BLaER1 treated with 17β-estradiol and CSF1 and Interleukin-3, amounts not matched to agents 10 nM and 100 nM (cell line): ENCODE results near the gene NAV2.

Experiments used
- H3K27ac ChIP-seq, 11 experiments: shearing (Covaris generic); formaldehyde crosslinking; 2 replicates each; pipeline ENCODE4 v1.8.1; 2022
- H3K27me3 ChIP-seq, 11 experiments: shearing (Covaris generic); formaldehyde crosslinking; 2 replicates each; pipeline ENCODE4 v1.8.1; 2022
- H3K36me3 ChIP-seq, 11 experiments: shearing (Covaris generic); formaldehyde crosslinking; 2 replicates each; pipeline ENCODE4 v1.8.1; 2022
- H3K4me1 ChIP-seq, 10 experiments: shearing (Covaris generic); formaldehyde crosslinking; 2 replicates each; pipeline ENCODE4 v1.8.1; 2022
- H3K4me2 ChIP-seq, 11 experiments: shearing (Covaris generic); formaldehyde crosslinking; 2 replicates each; pipeline ENCODE4 v1.8.1; 2022
- H3K4me3 ChIP-seq, 10 experiments: shearing (Covaris generic); formaldehyde crosslinking; 2 replicates each; pipeline ENCODE4 v1.8.1; 2022
- H3K9ac ChIP-seq, 11 experiments: shearing (Covaris generic); formaldehyde crosslinking; 2 replicates each; pipeline ENCODE4 v1.8.1; 2022
- H3K9me3 ChIP-seq, 11 experiments: shearing (Covaris generic); formaldehyde crosslinking; replicated peaks in 1 of 11; 2 replicates each; pipeline ENCODE4 v1.8.1; 2022
- H4K20me1 ChIP-seq, 11 experiments: shearing (Covaris generic); formaldehyde crosslinking; 2 replicates each; pipeline ENCODE4 v1.8.1; 2022
- Cebpa-rat ChIP-seq, 11 experiments: shearing (Covaris generic); IDR thresholded peaks; 2 replicates each; pipeline ENCODE4 v1.8.1; 2022

The NAV2 gene

DNA sequence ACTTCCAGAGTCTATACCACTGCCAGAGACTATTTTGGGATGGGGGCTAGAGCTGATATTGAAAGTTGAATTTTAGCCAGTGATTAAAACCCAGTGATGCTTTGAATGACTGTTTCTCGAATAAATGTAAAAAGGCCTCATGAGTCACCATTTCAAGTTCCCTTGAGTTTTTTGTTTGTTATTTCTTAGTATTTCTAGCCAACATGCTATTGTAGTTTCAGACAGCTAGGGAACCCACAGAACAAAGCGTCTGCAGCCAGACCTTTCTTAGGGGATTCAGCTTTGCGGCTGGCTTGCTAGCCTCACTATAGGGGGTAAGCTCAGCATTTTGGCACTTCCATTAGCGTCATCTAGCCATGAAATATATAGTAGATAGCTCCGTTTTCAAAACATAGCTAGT is 381.1 kb downstream of the NAV2 start:
- H3K27ac ChIP-seq, result no peak overlapping the region
- no peak for TF ChIP-seq Cebpa-rat (IDR thresholded peaks at IDR 0.05)
- peaks cover 35 to 55% (median 52%) of the 10 kb centered on the region in 10 experiments for H3K4me1 ChIP-seq

DNA sequence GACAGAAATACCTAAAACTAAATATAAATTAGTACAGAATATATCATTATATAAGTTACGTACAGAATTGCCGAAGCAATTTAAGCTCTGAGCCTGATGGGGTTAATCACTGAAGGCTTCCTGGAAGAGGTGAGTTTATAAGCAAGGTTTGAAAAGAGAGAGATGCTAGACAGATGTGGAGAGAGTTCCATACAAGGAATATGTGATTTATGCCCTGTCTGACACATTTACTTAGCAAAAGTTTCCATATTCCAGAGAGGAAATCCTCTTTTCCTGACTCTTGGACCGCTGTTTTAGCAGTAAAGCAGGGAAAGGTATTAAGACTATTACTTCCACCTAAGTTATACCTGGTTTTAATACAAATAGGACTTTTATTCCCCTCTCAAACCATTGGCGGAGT is 382.6 kb downstream of the NAV2 start:
- Histone ChIP-seq H3K9me3 (peaks cover 0 to 13% (median 0%) of the 10 kb centered on the region in 11 experiments; a peak in 3 of 22 replicates), H3K36me3 (no peaks in the 10 kb centered on the region), H3K4me1 (peaks cover 35 to 55% (median 52%) of the 10 kb centered on the region in 10 experiments), H3K4me3 (no peak overlapping the region), H3K4me2 (no peak overlapping the region), H3K27ac (no peak overlapping the region), H3K9ac (no peak overlapping the region), H4K20me1 (no peaks in the 10 kb centered on the region), H3K27me3 (no peaks in the 10 kb centered on the region)
- TF ChIP-seq Cebpa-rat (IDR thresholded peaks at IDR 0.05), result no peak

More for the DNA sequence above, 381.1 kb downstream of the NAV2 start:
- Histone ChIP-seq H3K9me3 (peaks cover 0 to 13% (median 0%) of the 10 kb centered on the region in 11 experiments; a peak in 3 of 22 replicates), H3K36me3 (no peaks in the 10 kb centered on the region), H4K20me1 (no peaks in the 10 kb centered on the region), H3K4me2 (no peak overlapping the region), H3K27me3 (no peaks in the 10 kb centered on the region), H3K4me3 (no peak overlapping the region), H3K9ac (no peak overlapping the region)

DNA sequence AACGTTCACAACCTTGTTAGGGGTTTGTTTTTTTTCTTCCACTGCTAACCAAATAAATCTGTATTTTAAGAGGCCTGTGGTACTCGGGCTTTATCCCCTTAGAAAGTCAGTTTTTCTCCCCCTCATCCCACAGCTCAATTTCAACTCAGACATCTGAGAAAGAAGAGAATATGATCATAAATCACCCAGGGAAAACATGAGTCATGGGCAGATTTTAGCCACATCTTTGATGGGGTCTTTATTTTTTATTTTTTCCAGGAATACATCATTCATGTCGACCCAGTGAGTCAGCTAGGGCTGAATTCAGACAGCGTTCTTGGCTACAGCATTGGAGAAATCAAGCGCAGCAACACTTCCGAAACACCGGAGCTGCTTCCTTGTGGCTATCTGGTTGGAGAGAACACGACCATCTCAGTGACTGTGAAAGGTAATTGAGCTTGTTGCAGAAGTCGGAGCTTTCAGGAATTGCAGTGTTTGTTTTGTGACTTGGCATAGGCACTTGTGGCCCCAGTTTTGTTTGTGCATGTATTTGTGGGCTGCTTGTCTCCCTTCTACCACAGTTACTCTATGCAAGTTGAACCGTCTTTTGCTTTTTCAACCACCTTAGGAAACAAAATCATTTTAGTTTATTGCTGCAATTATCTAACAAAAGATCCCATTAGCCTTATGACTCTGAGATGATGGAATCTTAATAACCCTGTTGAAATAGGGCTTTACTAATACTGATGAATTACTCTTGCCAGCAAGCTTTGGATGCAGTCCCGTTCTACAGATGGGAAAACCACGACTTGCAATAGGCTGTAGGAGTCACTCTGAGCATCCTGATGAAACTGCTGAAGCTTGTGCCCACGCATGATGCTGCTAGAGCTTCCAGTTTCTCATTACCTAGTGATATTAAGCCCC is 384.9 kb downstream of the NAV2 start:
- no peak overlapping the region for H3K27ac ChIP-seq
- H4K20me1 ChIP-seq, result no peaks in the 10 kb centered on the region
- H3K27me3 ChIP-seq, result no peaks in the 10 kb centered on the region
- peaks cover 19 to 46% (median 40%) of the 10 kb centered on the region in 10 experiments for H3K4me1 ChIP-seq
- peak overlapping the region in 8 of 11 experiments; percentile 3 to 89 (median 82); a peak in 9 of 22 replicates for H3K4me2 ChIP-seq
- no peak overlapping the region for H3K4me3 ChIP-seq
- no peaks in the 10 kb centered on the region for H3K36me3 ChIP-seq
- peaks cover 0 to under 1% (median 0%) of the 10 kb centered on the region in 11 experiments; a peak in 1 of 22 replicates for H3K9me3 ChIP-seq
- no peak overlapping the region for H3K9ac ChIP-seq
- no peak for TF ChIP-seq Cebpa-rat (IDR thresholded peaks at IDR 0.05)

DNA sequence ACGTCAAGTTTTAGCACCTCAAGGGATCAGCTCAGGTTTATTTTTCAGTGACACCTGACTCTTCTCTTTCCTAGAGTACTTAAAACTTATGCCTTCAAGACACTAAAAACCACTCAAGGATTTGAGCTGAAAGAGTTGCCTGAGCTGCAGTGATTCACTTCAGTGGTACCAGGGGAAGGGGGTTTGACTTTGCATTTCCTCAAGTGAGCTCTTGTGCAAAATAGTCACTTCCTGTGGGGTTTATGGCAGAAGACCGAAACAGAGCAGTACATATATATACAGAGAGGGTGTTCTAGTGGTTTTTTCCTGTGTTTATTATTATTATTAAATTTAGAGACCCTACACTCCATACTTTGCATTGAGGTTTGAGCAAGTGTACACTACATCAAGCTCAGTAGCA is 386.9 kb downstream of the NAV2 start:
- H3K36me3 ChIP-seq, result no peaks in the 10 kb centered on the region
- peak in 2 of 11 experiments; percentile 51 to 67; a peak in 3 of 22 replicates for TF ChIP-seq Cebpa-rat (IDR thresholded peaks at IDR 0.05)
- no peaks in the 10 kb centered on the region for H3K27me3 ChIP-seq
- H3K4me1 ChIP-seq, result peaks cover 19 to 51% (median 40%) of the 10 kb centered on the region in 10 experiments
- H4K20me1 ChIP-seq, result no peaks in the 10 kb centered on the region
- H3K4me2 ChIP-seq, result peak overlapping the region; percentile 15 to 89 (median 81); a peak in 21 of 22 replicates
- H3K27ac ChIP-seq, result peak overlapping the region in 7 of 11 experiments; percentile 11 to 61 (median 45); a peak in 9 of 22 replicates
- H3K9me3 ChIP-seq, result no peaks in the 10 kb centered on the region
- 0 out of 20 replicates have a peak overlapping the region, but pooled peaks of 1 of the 10 experiments have one; percentile 15 for H3K4me3 ChIP-seq
- no peak overlapping the region; a peak in 1 of 22 replicates for H3K9ac ChIP-seq

DNA sequence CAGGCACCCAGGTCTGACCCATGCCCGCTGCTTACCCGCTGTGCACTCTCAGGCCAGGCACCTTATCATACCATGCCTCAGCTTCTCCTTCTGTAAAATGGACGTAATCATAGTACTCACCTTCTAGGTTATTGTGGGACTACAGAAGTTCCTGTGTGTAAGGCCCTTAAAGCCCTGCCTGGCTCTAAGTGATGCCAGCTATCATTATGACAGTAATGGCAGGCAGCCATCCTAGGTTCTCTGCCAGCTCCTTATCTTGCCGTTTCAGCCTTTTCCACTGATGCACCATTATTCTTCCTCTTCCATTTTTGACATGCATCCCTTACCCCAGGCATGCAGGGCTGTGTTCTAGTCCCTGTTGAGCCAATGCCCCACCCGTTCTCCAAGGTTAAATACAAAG is 389.8 kb downstream of the NAV2 start:
- Histone ChIP-seq H3K27ac (no peak overlapping the region), H3K4me2 (no peak overlapping the region), H3K4me1 (peaks cover 19 to 46% (median 38%) of the 10 kb centered on the region in 10 experiments), H4K20me1 (no peaks in the 10 kb centered on the region), H3K4me3 (no peak overlapping the region), H3K9me3 (no peaks in the 10 kb centered on the region), H3K36me3 (no peaks in the 10 kb centered on the region), H3K27me3 (no peaks in the 10 kb centered on the region), H3K9ac (no peak overlapping the region)
- no peak for TF ChIP-seq Cebpa-rat (IDR thresholded peaks at IDR 0.05)

DNA sequence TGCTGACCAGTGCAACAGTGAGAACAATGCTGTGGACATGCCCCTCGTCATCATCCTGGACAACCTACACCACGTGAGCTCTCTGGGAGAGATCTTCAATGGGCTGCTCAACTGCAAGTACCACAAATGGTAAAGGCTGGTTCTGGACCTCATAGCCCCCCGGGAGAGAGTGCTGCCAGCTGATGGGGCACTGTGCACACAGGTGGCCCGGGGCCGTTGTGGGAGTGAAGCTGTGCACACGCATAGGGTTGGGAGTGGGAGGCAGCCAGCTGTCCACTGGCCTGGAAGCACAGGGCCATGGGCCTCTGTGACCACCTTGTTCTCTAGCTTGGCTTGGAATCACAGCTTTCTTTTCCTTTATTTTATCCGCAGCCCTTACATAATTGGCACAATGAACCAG is 390.6 kb downstream of the NAV2 start:
- no peak overlapping the region for H3K4me3 ChIP-seq
- H3K27me3 ChIP-seq, result no peaks in the 10 kb centered on the region
- peaks cover 19 to 39% (median 29%) of the 10 kb centered on the region in 10 experiments for H3K4me1 ChIP-seq
- TF ChIP-seq Cebpa-rat (IDR thresholded peaks at IDR 0.05), result no peak
- H4K20me1 ChIP-seq, result no peaks in the 10 kb centered on the region
- no peak overlapping the region for H3K27ac ChIP-seq
- H3K9ac ChIP-seq, result no peak overlapping the region
- peak overlapping the region in 1 of 11 experiments; percentile 27; a peak in 1 of 22 replicates for H3K4me2 ChIP-seq
- H3K36me3 ChIP-seq, result no peaks in the 10 kb centered on the region
- no peaks in the 10 kb centered on the region for H3K9me3 ChIP-seq

DNA sequence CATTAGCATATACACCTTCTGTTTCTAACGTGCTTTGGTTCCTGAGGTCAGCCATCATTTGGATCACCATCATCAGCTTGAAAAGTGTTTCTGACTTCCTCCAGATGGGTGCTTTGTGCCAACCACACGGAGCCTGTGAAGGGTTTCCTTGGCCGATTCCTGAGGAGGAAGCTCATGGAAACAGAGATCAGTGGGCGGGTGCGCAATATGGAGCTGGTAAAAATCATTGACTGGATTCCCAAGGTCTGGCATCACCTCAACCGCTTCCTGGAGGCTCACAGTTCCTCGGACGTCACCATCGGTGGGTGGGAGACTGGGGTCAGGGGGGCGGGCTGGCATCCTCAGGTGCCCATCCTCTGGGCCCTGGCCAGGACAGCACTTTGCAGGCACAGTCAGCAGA is 392.8 kb downstream of the NAV2 start:
- Histone ChIP-seq H3K4me2 (no peak overlapping the region), H3K4me3 (no peak overlapping the region), H3K27ac (no peak overlapping the region), H4K20me1 (no peaks in the 10 kb centered on the region), H3K9me3 (no peaks in the 10 kb centered on the region), H3K27me3 (no peaks in the 10 kb centered on the region), H3K4me1 (peaks cover 0 to 17% (median 8%) of the 10 kb centered on the region in 10 experiments; a peak in 18 of 20 replicates), H3K36me3 (no peaks in the 10 kb centered on the region), H3K9ac (no peak overlapping the region)
- no peak for TF ChIP-seq Cebpa-rat (IDR thresholded peaks at IDR 0.05)

DNA sequence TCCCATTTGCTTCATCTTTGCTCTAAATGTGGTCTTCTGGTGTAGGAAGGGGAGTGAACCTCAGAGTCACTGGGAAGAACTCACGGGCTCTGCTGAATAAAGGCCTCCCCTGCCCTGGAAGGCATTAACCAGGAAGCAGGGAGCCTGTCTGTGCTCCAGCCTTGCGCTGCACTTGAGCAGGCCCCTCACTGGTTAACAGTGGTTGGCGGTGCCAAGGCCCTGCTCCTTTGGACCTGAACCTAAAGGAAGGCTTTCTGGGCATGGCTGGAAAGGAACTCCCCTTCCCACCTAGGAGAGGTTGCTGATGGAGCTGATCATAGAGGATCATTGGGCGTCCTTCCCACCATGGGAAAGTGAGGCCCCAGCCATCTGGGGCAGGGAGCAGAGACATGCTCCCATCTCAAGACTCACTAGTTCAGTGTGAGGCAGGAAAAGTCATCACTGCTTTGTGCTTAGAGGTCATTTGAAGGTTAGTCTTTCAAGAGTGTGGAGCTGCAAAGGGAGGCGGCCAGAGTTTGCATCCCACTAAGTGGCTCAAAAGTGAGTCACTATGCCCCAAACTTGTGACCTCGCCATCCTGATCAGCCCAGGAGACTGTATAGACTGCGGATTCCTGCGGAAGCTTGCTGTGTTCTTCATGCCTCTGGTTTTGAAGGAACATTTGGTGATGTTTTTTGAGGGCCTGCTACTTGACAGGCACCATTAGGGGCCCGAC is 397.3 kb downstream of the NAV2 start:
- no peaks in the 10 kb centered on the region for H3K36me3 ChIP-seq
- peaks cover 13 to 20% (median 15%) of the 10 kb centered on the region in 10 experiments for H3K4me1 ChIP-seq
- no peaks in the 10 kb centered on the region for H3K9me3 ChIP-seq
- H3K4me3 ChIP-seq, result no peak overlapping the region
- no peaks in the 10 kb centered on the region for H4K20me1 ChIP-seq
- no peak for TF ChIP-seq Cebpa-rat (IDR thresholded peaks at IDR 0.05)
- H3K27ac ChIP-seq, result no peak overlapping the region
- no peaks in the 10 kb centered on the region for H3K27me3 ChIP-seq
- no peak overlapping the region for H3K4me2 ChIP-seq
- no peak overlapping the region for H3K9ac ChIP-seq
